ENCODE data around the gene DSG3.

DNA sequence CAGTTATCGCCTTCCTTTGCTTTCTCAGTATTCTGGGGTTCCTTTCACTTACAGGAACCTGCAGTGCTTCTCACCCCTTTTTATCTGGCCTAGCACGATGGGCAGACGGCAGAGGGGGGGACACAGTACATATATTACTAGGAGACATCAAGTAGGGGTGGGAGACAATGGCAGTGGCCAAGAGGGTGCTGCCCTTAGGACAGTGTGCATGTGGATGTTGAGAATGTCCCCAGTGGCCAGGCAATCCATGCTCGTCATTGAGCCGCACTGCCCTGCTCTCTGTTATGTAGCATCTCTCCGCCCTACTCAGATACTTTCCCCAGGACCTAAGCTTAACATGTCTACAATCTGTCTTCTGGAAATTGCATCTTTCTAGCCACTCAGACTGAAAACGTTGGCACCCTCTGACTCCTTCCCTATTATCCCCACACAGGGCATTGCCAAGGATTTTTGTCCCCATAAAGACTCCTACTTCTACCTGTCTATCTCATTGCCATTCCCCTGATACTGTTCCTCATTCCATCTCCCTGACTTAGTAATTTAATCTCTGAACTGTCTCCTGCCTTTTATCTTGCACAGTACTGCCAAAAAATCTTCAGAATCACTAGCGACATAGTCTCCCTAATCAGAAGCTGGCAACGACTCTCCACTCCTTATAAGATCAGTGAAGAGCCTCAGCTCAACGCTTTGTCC lies 57.1 kb downstream of the DSG3 start:
- no peak for TF ChIP-seq YY1 (IDR thresholded peaks at IDR 0.05; ENCODE audit: low read depth)
- no peak for TF ChIP-seq TEAD4 (IDR thresholded peaks at IDR 0.05)
- no peak for TF ChIP-seq RAD21 (IDR thresholded peaks at IDR 0.05; ENCODE audit: low read depth)
- no peak for TF ChIP-seq TCF12 (IDR thresholded peaks at IDR 0.05; ENCODE audit: low read depth)
- TF ChIP-seq EP300 (IDR thresholded peaks at IDR 0.05; ENCODE audit: borderline replicate concordance): no peak
- TF ChIP-seq CEBPB (IDR thresholded peaks at IDR 0.05): no peak
- no peak for TF ChIP-seq CREB1 (IDR thresholded peaks at IDR 0.05; ENCODE audit: low read depth)
- TF ChIP-seq NFIC (IDR thresholded peaks at IDR 0.05): no peak
- TF ChIP-seq, protein P1, sequence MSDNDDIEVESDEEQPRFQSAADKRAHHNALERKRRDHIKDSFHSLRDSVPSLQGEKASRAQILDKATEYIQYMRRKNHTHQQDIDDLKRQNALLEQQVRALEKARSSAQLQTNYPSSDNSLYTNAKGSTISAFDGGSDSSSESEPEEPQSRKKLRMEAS (IDR thresholded peaks at IDR 0.05): no peak
- TF ChIP-seq TAF1 (IDR thresholded peaks at IDR 0.05; ENCODE audit: low read depth): no peak
- TF ChIP-seq, protein P2, sequence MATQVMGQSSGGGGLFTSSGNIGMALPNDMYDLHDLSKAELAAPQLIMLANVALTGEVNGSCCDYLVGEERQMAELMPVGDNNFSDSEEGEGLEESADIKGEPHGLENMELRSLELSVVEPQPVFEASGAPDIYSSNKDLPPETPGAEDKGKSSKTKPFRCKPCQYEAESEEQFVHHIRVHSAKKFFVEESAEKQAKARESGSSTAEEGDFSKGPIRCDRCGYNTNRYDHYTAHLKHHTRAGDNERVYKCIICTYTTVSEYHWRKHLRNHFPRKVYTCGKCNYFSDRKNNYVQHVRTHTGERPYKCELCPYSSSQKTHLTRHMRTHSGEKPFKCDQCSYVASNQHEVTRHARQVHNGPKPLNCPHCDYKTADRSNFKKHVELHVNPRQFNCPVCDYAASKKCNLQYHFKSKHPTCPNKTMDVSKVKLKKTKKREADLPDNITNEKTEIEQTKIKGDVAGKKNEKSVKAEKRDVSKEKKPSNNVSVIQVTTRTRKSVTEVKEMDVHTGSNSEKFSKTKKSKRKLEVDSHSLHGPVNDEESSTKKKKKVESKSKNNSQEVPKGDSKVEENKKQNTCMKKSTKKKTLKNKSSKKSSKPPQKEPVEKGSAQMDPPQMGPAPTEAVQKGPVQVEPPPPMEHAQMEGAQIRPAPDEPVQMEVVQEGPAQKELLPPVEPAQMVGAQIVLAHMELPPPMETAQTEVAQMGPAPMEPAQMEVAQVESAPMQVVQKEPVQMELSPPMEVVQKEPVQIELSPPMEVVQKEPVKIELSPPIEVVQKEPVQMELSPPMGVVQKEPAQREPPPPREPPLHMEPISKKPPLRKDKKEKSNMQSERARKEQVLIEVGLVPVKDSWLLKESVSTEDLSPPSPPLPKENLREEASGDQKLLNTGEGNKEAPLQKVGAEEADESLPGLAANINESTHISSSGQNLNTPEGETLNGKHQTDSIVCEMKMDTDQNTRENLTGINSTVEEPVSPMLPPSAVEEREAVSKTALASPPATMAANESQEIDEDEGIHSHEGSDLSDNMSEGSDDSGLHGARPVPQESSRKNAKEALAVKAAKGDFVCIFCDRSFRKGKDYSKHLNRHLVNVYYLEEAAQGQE (IDR thresholded peaks at IDR 0.05; ENCODE audit: low read depth): no peak
- TF ChIP-seq, protein P3, sequence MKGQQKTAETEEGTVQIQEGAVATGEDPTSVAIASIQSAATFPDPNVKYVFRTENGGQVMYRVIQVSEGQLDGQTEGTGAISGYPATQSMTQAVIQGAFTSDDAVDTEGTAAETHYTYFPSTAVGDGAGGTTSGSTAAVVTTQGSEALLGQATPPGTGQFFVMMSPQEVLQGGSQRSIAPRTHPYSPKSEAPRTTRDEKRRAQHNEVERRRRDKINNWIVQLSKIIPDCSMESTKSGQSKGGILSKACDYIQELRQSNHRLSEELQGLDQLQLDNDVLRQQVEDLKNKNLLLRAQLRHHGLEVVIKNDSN (IDR thresholded peaks at IDR 0.05): no peak
